ENCODE measurements around the gene NPAS3.

GRCh38 chr14:33812181-33812580 is 873.5 kb downstream of the NPAS3 start:
- TF ChIP-seq POLR2A (IDR thresholded peaks at IDR 0.05) (no peak), CTCF (IDR thresholded peaks at IDR 0.05) (no peak), EP300 (IDR thresholded peaks at IDR 0.05) (no peak)

Measured in sigmoid colon (tissue), 4 donors.